H9 (cell line): ENCODE results near the gene MAML3. TPM values are rescaled to one million over a fixed set of nuclear protein-coding genes. Genes with fewer than 3 reads are reported as not detected.

Experiments
- DNase-seq: peaks from one replicate; pipeline ENCODE4 v3.0.0-alpha.2; 2017
- H2AFZ ChIP-seq: one replicate; pipeline ENCODE4 v1.6.1; 2013; ENCODE audit warnings: mild to moderate bottlenecking, low read length, control low read depth, moderate library complexity
- H2AK5ac ChIP-seq: 2 replicates; pipeline ENCODE4 v1.6.1; 2013; ENCODE audit warnings: low read length, control low read depth, mixed read lengths; ENCODE audit not compliant: insufficient read length
- H2BK120ac ChIP-seq: one replicate; pipeline ENCODE4 v1.6.1; 2013; ENCODE audit warnings: low read depth, mild to moderate bottlenecking, low read length, control low read depth, inconsistent platforms; ENCODE audit not compliant: poor library complexity, severe bottlenecking
- H2BK12ac ChIP-seq: 2 replicates; pipeline ENCODE4 v1.6.1; 2013; ENCODE audit warnings: low read length, control low read depth, mixed read lengths, low read depth; ENCODE audit not compliant: insufficient read length
- H2BK15ac ChIP-seq: 2 replicates; pipeline ENCODE4 v1.6.1; 2013; ENCODE audit warnings: low read depth, low read length, control low read depth
- H2BK20ac ChIP-seq: one replicate; pipeline ENCODE4 v1.6.1; 2013; ENCODE audit warnings: low read depth, mild to moderate bottlenecking, low read length, control low read depth, inconsistent platforms; ENCODE audit not compliant: poor library complexity, severe bottlenecking
- H2BK5ac ChIP-seq: 2 replicates; pipeline ENCODE4 v1.6.1; 2013; ENCODE audit warnings: low read length, control low read depth, mixed read lengths; ENCODE audit not compliant: insufficient read length
- H3K14ac ChIP-seq: 2 replicates; pipeline ENCODE4 v1.6.1; 2013; ENCODE audit warnings: low read length, control low read depth; ENCODE audit not compliant: insufficient read depth
- H3K18ac ChIP-seq: 2 replicates; pipeline ENCODE4 v1.6.1; 2013; ENCODE audit warnings: low read depth, mild to moderate bottlenecking, mixed read lengths, low read length, control low read depth; ENCODE audit not compliant: insufficient read length
- H3K23ac ChIP-seq: 2 replicates; pipeline ENCODE4 v1.6.1; 2013; ENCODE audit warnings: low read length, control low read depth, mixed read lengths, low read depth; ENCODE audit not compliant: insufficient read length
- H3K23me2 ChIP-seq: 2 replicates; pipeline ENCODE4 v1.6.1; 2013; ENCODE audit warnings: low read depth, mild to moderate bottlenecking, mixed read lengths, low read length, control low read depth; ENCODE audit not compliant: insufficient read length, poor library complexity, severe bottlenecking
- H3K27ac ChIP-seq: 2 replicates; pipeline ENCODE4 v1.5.1; 2013; ENCODE audit warnings: low read length, control low read depth, mixed read lengths, low read depth; ENCODE audit not compliant: insufficient read length
- H3K27me3 ChIP-seq: 2 replicates; pipeline ENCODE4 v1.6.1; 2013; ENCODE audit warnings: low read length, control low read depth, inconsistent platforms; ENCODE audit not compliant: insufficient read depth
- H3K4ac ChIP-seq: 2 replicates; pipeline ENCODE4 v1.6.1; 2013; ENCODE audit warnings: low read depth, mild to moderate bottlenecking, control low read depth, inconsistent platforms, low read length, moderate library complexity
- H3K4me1 ChIP-seq: 2 replicates; pipeline ENCODE4 v1.6.1; 2013; ENCODE audit warnings: low read length, control low read depth, inconsistent platforms; ENCODE audit not compliant: insufficient read depth
- H3K4me2 ChIP-seq: 2 replicates; pipeline ENCODE4 v1.6.1; 2013; ENCODE audit warnings: low read length, control low read depth, mixed read lengths; ENCODE audit not compliant: insufficient read length, insufficient read depth
- H3K56ac ChIP-seq: 2 replicates; pipeline ENCODE4 v1.6.1; 2013; ENCODE audit warnings: low read depth, mild to moderate bottlenecking, mixed read lengths, low read length, control low read depth; ENCODE audit not compliant: insufficient read length
- H3K79me1 ChIP-seq: 2 replicates; pipeline ENCODE4 v1.6.1; 2013; ENCODE audit warnings: low read depth, mild to moderate bottlenecking, moderate library complexity, low read length, control low read depth, inconsistent platforms; ENCODE audit not compliant: insufficient read depth, poor library complexity, severe bottlenecking
- H3K79me2 ChIP-seq: 2 replicates; pipeline ENCODE4 v1.6.1; 2013; ENCODE audit warnings: low read length, control low read depth, inconsistent platforms; ENCODE audit not compliant: insufficient read depth
- H3K9ac ChIP-seq: 2 replicates; pipeline ENCODE4 v1.6.1; 2013; ENCODE audit warnings: low read length, control low read depth, mixed read lengths; ENCODE audit not compliant: insufficient read length; ENCODE audit errors: extremely low read depth
- H3K9me3 ChIP-seq: one replicate; pipeline ENCODE4 v1.6.1; 2013; ENCODE audit warnings: low read depth, low read length, inconsistent platforms; ENCODE audit not compliant: control insufficient read depth
- H3T11ph ChIP-seq: one replicate; pipeline ENCODE4 v1.6.1; 2013; ENCODE audit warnings: mild to moderate bottlenecking, low read length, control low read depth, inconsistent platforms
- H4K20me1 ChIP-seq: one replicate; pipeline ENCODE4 v1.6.1; 2013; ENCODE audit not compliant: control insufficient read depth, insufficient read length, insufficient read depth
- H4K5ac ChIP-seq: 2 replicates; pipeline ENCODE4 v1.6.1; 2013; ENCODE audit warnings: low read depth, mild to moderate bottlenecking, mixed read lengths, low read length, control low read depth; ENCODE audit not compliant: insufficient read length
- H4K8ac ChIP-seq: replicated peaks from 2 replicates; pipeline ENCODE4 v1.6.1; 2013; ENCODE audit warnings: low read length, control low read depth, mixed read lengths, low read depth; ENCODE audit not compliant: insufficient read length
- H4K91ac ChIP-seq: 2 replicates; pipeline ENCODE4 v1.6.1; 2013; ENCODE audit warnings: low read depth, mild to moderate bottlenecking, moderate library complexity, mixed read lengths, low read length, control low read depth; ENCODE audit not compliant: insufficient read length
- H3K27ac Mint-ChIP-seq, 3 experiments: 2 replicates in 2 of 3; 3 replicates in 1 of 3; pipeline ENCODE4 v1.8.0; 2020 to 2021; ENCODE audit warnings: mixed read lengths in 3 of 3, mild to moderate bottlenecking in 1 of 3, moderate library complexity in 1 of 3
- H3K27me3 Mint-ChIP-seq: 2 replicates; pipeline ENCODE4 v1.8.0; 2021; ENCODE audit warnings: low read depth, mild to moderate bottlenecking, moderate library complexity, mixed read lengths
- H3K36me3 Mint-ChIP-seq, 3 experiments: 2 replicates in 2 of 3; 3 replicates in 1 of 3; pipeline ENCODE4 v1.8.0; 2020 to 2021; ENCODE audit warnings: low read depth in 3 of 3, mixed read lengths in 3 of 3; ENCODE audit not compliant: insufficient read depth in 1 of 3
- H3K4me1 Mint-ChIP-seq, 2 experiments: 2 replicates each; pipeline ENCODE4 v1.8.0; 2020; ENCODE audit warnings: mixed read lengths in 2 of 2
- H3K4me3 Mint-ChIP-seq, 2 experiments: 2 replicates in 1 of 2; 3 replicates in 1 of 2; pipeline ENCODE4 v1.8.0; 2020 to 2021; ENCODE audit warnings: mild to moderate bottlenecking in 2 of 2, mixed read lengths in 2 of 2, moderate library complexity in 1 of 2
- H3K9me3 Mint-ChIP-seq, 2 experiments: 2 replicates in 1 of 2; 3 replicates in 1 of 2; pipeline ENCODE4 v1.8.0; 2020; ENCODE audit warnings: mild to moderate bottlenecking in 2 of 2, mixed read lengths in 2 of 2, moderate library complexity in 1 of 2
- WGBS: extraction: QIAGEN DNeasy Blood & Tissue Kit; methylation state at CpG from one replicate; pipeline ENCODE4 v1.1.7; 2013; ENCODE audit warnings: missing lambda C conversion rate, low lambda C conversion rate, mixed read lengths; ENCODE audit not compliant: insufficient read length; ENCODE audit errors: extremely low coverage; 5-methylcytosine and 5-hydroxymethylcytosine counted together
- total RNA-seq: library from RNA; stranded (reverse); gene quantifications from 2 replicates; pipeline ENCODE4 v1.2.1, GENCODE V29; 2021
- TF ChIP-seq, protein P1 (sequence below): fragments of 200-600 bp; sonication (generic); conservative IDR thresholded peaks from 3 replicates; pipeline ENCODE4 v1.8.0; 2021; ENCODE audit warnings: antibody characterized with exemption, mild to moderate bottlenecking

Gene MAML3
- total RNA-seq, 1 experiment from 2014 or later = 3.9 TPM

DNA sequence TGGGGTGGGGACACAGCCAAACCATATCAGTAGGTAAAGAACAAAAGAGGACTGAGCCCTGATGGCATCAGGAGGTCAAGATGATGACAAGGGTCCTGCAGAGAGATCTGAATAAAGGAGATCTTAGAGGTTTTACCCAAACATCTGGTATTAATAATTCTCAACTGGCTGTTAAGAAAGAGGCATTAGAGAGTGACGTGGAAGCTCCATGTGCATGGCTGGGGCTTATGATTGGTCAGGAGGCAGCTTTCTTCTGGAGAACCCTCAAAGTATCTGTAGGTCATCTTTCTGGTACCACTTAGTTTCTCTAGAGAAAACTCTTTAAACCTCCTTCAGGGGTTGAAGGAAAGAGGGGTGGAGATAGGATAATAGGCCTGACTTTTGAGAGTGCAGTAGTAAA lies 469.6 kb downstream of the MAML3 start:
- no peaks in the 10 kb centered on the region for H3K79me1 ChIP-seq
- no peak overlapping the region for H3K9ac ChIP-seq
- H3K14ac ChIP-seq = no peak overlapping the region
- no peak overlapping the region for H2BK15ac ChIP-seq
- H3K27me3 Mint-ChIP-seq = peaks cover 2% of the 10 kb centered on the region; the same call in 1 of the 2 replicates
- H3K4ac ChIP-seq = no peak overlapping the region
- no peak overlapping the region for H2AK5ac ChIP-seq
- no peak overlapping the region; a peak in 1 of 7 replicates for H3K27ac Mint-ChIP-seq
- no CpG with 5 or more reads among the region's 1 CpG for WGBS
- H3K23ac ChIP-seq = no peak overlapping the region
- H3K4me3 Mint-ChIP-seq = no peak overlapping the region
- H3K23me2 ChIP-seq = no peaks in the 10 kb centered on the region
- no peaks in the 10 kb centered on the region for H3K9me3 ChIP-seq
- no peaks in the 10 kb centered on the region for H3K27me3 ChIP-seq
- no peaks in the 10 kb centered on the region for H3K4me1 ChIP-seq
- H3K79me2 ChIP-seq = no peaks in the 10 kb centered on the region
- no peak overlapping the region for H4K5ac ChIP-seq
- TF ChIP-seq, protein P1, sequence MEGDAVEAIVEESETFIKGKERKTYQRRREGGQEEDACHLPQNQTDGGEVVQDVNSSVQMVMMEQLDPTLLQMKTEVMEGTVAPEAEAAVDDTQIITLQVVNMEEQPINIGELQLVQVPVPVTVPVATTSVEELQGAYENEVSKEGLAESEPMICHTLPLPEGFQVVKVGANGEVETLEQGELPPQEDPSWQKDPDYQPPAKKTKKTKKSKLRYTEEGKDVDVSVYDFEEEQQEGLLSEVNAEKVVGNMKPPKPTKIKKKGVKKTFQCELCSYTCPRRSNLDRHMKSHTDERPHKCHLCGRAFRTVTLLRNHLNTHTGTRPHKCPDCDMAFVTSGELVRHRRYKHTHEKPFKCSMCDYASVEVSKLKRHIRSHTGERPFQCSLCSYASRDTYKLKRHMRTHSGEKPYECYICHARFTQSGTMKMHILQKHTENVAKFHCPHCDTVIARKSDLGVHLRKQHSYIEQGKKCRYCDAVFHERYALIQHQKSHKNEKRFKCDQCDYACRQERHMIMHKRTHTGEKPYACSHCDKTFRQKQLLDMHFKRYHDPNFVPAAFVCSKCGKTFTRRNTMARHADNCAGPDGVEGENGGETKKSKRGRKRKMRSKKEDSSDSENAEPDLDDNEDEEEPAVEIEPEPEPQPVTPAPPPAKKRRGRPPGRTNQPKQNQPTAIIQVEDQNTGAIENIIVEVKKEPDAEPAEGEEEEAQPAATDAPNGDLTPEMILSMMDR = no peak
- H4K20me1 ChIP-seq = no peaks in the 10 kb centered on the region
- no peak overlapping the region for H2BK12ac ChIP-seq
- H3K27ac ChIP-seq = no peak overlapping the region
- no peak overlapping the region for H3K18ac ChIP-seq
- no peak overlapping the region for H2BK120ac ChIP-seq
- no peak for DNase-seq
- H4K91ac ChIP-seq = no peak overlapping the region
- H3K56ac ChIP-seq = no peak overlapping the region
- H2BK20ac ChIP-seq = no peak overlapping the region
- H2BK5ac ChIP-seq = no peak overlapping the region
- no peak overlapping the region for H4K8ac ChIP-seq
- H2AFZ ChIP-seq = no peak overlapping the region
- H3K4me2 ChIP-seq = no peak overlapping the region
- H3K4me1 Mint-ChIP-seq = peaks cover 0 to 6% of the 10 kb centered on the region in 2 experiments; a peak in 3 of 4 replicates
- H3T11ph ChIP-seq = no peak overlapping the region
- H3K9me3 Mint-ChIP-seq = peaks cover 5 to 14% of the 10 kb centered on the region in 2 experiments; a peak in 4 of 5 replicates
- H3K36me3 Mint-ChIP-seq = peaks cover 9 to 20% (median 13%) of the 10 kb centered on the region in 3 experiments
